Panc1 (cell line): ENCODE results near the gene MAGEH1. TPM values are rescaled to one million over a fixed set of nuclear protein-coding genes. Genes with fewer than 3 reads are reported as not detected.

Experiments used
- ATAC-seq: fragments of 200-7000 bp; cut with Tn5 transposase; 2 replicates; pipeline ENCODE4 v1.9.1; 2020; ENCODE audit warnings: mild to moderate bottlenecking, moderate library complexity
- BruUV-seq: library from RNA; stranded (reverse); fragments of 400-500 nt; replicated peaks from 2 replicates; lab custom pipeline; 2021; lab: Mats Ljungman, UMichigan
- CTCF ChIA-PET: fragments of 300-600 bp; sonication (Branson Sonifier 250); formaldehyde crosslinking; loops from one replicate; lab custom pipeline; 2022; ENCODE audit warnings: antibody characterized with exemption; lab: Charles Lee
- POLR2A ChIA-PET: fragments of 300-600 bp; sonication (Branson Sonifier 250); formaldehyde crosslinking; loops from one replicate; lab custom pipeline; 2022; ENCODE audit warnings: antibody characterized with exemption; lab: Charles Lee
- DNase-seq: peaks from one replicate; pipeline ENCODE4 v3.0.0-alpha.2; 2010; ENCODE audit warnings: low read depth, low spot score
- H3K27ac ChIP-seq: 2 replicates; pipeline ENCODE4 v1.5.1; 2011; ENCODE audit warnings: mild to moderate bottlenecking, low read length, inconsistent platforms
- H3K27me3 ChIP-seq: fragments of 200-500 bp; sonication (Bioruptor generic); 2 replicates; pipeline ENCODE4 v1.6.0; 2014; ENCODE audit warnings: low read length, inconsistent platforms; ENCODE audit not compliant: control insufficient read depth, insufficient read depth
- H3K36me3 ChIP-seq: fragments of 200-500 bp; sonication (Bioruptor generic); 2 replicates; pipeline ENCODE4 v1.5.1; 2014; ENCODE audit warnings: inconsistent platforms, mild to moderate bottlenecking, low read length, moderate library complexity; ENCODE audit not compliant: control insufficient read depth, insufficient read depth
- H3K4me1 ChIP-seq: 2 replicates; pipeline ENCODE4 v1.5.1; 2011; ENCODE audit warnings: inconsistent platforms, mild to moderate bottlenecking, low read length, moderate library complexity; ENCODE audit not compliant: control insufficient read depth, insufficient read depth
- H3K4me3 ChIP-seq, 2 experiments: 2 replicates each; pipeline ENCODE4 v1.5.1; 2011 to 2012; ENCODE audit warnings: low read depth in 2 of 2, low read length in 2 of 2, mild to moderate bottlenecking in 2 of 2, inconsistent platforms in 1 of 2, moderate library complexity in 1 of 2
- H3K9me3 ChIP-seq: fragments of 200-500 bp; sonication (Bioruptor generic); 2 replicates; pipeline ENCODE4 v1.5.1; 2014; ENCODE audit warnings: low read depth, mild to moderate bottlenecking, inconsistent platforms, low read length, moderate library complexity; ENCODE audit not compliant: control insufficient read depth, insufficient read depth
- POLR2AphosphoS5 ChIP-seq: IDR thresholded peaks from 2 replicates; pipeline ENCODE4 v1.6.1; 2012; ENCODE audit warnings: mild to moderate bottlenecking, low read depth, low read length, moderate library complexity
- REST ChIP-seq, 2 experiments: IDR thresholded peaks; 2 replicates each; pipeline ENCODE4 v1.6.1; 2011 to 2012; ENCODE audit warnings: low read depth in 2 of 2, control low read depth in 1 of 2, low read length in 1 of 2, mild to moderate bottlenecking in 1 of 2, moderate library complexity in 1 of 2; ENCODE audit not compliant: insufficient read depth in 1 of 2
- SIN3A ChIP-seq: IDR thresholded peaks from 2 replicates; pipeline ENCODE4 v1.6.1; 2012; ENCODE audit warnings: low read depth, mild to moderate bottlenecking, low read length, moderate library complexity, borderline replicate concordance; ENCODE audit not compliant: insufficient read depth
- TCF7L2 ChIP-seq: IDR thresholded peaks from 2 replicates; pipeline ENCODE4 v1.6.1; 2011; ENCODE audit warnings: mild to moderate bottlenecking, low read depth, low read length, inconsistent platforms
- in situ Hi-C: cut with HindIII; loops from 2 replicates; pipeline ENCODE4 v1.10.0; 2016; ENCODE audit warnings: low sequenced_read_pairs, low pct_unique_long_range_greater_than_20kb
- intact Hi-C: fragments of 100-400 bp; cut with micrococcal nuclease; formaldehyde crosslinking; loops from one replicate; pipeline ENCODE4 v1.10.0; 2022; ENCODE audit not compliant: unreplicated experiment
- microRNA-seq: library from miRNA; unstranded; fragments of <30 nt; microRNA quantifications from one replicate; pipeline ENCODE4 v1.1.0, GENCODE V29; 2020; ENCODE audit not compliant: unreplicated experiment
- total RNA-seq: library from RNA; stranded (reverse); gene quantifications from one replicate; pipeline ENCODE4 v1.2.1, GENCODE V29; 2021; ENCODE audit not compliant: unreplicated experiment
- TF ChIP-seq, protein P1 (sequence below): fragments of 450-650 bp; IDR thresholded peaks from 2 replicates; pipeline ENCODE4 v1.5.1; 2017; ENCODE audit warnings: mild to moderate bottlenecking

MAGEH1 gene
- total RNA-seq, 1 experiment from 2014 or later, result 5.7 TPM

DNA sequence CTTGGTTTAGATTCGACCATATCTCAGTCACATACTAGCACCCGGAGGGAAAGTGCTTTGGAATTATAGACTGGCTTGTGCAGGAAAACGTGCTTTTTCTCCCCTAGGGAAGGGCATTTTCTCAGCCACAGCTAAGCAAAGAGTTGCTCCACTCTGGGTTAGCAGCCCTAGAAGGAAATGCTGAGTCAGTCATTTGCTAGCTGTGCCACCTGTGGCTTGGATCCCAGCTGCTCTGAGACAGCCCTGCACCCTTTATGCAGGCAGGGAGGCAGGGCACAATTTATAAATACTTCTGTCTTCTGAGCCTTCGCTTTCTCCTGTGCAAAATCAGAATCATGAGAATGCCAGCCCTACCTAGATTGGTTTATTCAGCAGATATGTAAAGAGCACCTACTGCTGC is 39.0 kb downstream of the MAGEH1 start:
- no peaks in the 10 kb centered on the region for H3K27me3 ChIP-seq
- intact Hi-C loops (no loop called here), in situ Hi-C loops (no loop called here)
- no peaks in the 10 kb centered on the region for H3K9me3 ChIP-seq
- no peak overlapping the region for H3K27ac ChIP-seq
- ATAC-seq (no peak), DNase-seq (no peak)
- BruUV-seq, result no TSS peak
- no peak for TF ChIP-seq POLR2AphosphoS5
- TF ChIP-seq REST (IDR thresholded peaks at IDR 0.05; ENCODE audit: insufficient read depth in 1 of 2, low read depth in 2 of 2, low read length in 1 of 2), result no peak
- TF ChIP-seq, protein P1, sequence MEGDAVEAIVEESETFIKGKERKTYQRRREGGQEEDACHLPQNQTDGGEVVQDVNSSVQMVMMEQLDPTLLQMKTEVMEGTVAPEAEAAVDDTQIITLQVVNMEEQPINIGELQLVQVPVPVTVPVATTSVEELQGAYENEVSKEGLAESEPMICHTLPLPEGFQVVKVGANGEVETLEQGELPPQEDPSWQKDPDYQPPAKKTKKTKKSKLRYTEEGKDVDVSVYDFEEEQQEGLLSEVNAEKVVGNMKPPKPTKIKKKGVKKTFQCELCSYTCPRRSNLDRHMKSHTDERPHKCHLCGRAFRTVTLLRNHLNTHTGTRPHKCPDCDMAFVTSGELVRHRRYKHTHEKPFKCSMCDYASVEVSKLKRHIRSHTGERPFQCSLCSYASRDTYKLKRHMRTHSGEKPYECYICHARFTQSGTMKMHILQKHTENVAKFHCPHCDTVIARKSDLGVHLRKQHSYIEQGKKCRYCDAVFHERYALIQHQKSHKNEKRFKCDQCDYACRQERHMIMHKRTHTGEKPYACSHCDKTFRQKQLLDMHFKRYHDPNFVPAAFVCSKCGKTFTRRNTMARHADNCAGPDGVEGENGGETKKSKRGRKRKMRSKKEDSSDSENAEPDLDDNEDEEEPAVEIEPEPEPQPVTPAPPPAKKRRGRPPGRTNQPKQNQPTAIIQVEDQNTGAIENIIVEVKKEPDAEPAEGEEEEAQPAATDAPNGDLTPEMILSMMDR, result no peak
- no peak for TF ChIP-seq SIN3A
- no peak for TF ChIP-seq TCF7L2
- ChIA-PET POLR2A (no interaction called here), CTCF (no interaction called here)
- no peaks in the 10 kb centered on the region for H3K36me3 ChIP-seq
- no peak overlapping the region for H3K4me3 ChIP-seq
- H3K4me1 ChIP-seq, result no peaks in the 10 kb centered on the region

Small RNA genes within 50 kb of the gene (microRNA-seq; reads per million reads assigned to microRNA genes)
- gene MIR4536-1 (not detected), gene MIR4536-2 (not detected)

Other genes starting within 250 kb of the MAGEH1 start
- not detected for gene PAGE5, start 231.8 kb upstream of the MAGEH1 start, total RNA-seq
- not detected for gene PAGE3, start 187.2 kb upstream of the MAGEH1 start, total RNA-seq
- 1.7 TPM for gene USP51, start 37.7 kb downstream of the MAGEH1 start, total RNA-seq
- not detected for gene FOXR2, start 171.3 kb downstream of the MAGEH1 start, total RNA-seq